GM18858 (cell line): ENCODE results near the gene MBP.

ENCODE experiments used
- ATAC-seq: cut with Tn5 transposase; IDR thresholded peaks from one replicate; pipeline ENCODE4 v1.9.1; 2021; ENCODE audit not compliant: unreplicated experiment

MBP gene

DNA sequence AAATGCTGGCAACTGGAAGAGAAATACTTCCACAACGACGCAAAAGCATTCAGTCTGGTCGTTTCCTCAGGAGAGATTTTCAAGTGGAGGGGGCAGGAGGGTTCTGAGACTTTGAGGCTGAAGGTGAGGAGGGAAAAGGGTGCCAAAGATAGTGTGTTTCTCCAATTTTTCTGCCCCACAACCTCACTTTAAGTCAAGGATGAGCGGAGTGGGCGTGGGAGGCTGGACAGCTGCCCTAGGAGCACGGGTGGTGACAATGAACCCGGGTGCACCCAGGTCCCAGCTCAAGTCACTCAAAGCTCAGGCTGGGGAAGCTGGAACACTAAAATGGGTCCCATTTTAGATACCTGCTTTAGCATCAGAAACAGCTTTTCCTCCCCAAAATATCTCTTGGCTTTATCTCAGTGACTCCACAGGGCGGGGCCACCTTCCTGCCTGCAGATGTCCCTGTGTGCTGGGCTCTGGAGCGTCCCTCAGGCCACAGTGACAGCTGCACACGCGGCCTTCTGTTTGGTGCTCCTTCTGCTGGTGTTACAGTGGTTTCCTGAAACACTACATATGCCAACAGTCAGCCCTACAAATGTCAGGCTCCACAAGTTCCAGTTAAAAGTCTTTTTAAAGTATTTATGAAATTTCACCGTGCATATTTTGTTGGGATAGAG is 1.4 kb upstream of the MBP start:
- ATAC-seq = no peak

GRCh38 chr18:77133051-77133834 is 660 bp upstream of the MBP start:
- no peak for ATAC-seq

DNA sequence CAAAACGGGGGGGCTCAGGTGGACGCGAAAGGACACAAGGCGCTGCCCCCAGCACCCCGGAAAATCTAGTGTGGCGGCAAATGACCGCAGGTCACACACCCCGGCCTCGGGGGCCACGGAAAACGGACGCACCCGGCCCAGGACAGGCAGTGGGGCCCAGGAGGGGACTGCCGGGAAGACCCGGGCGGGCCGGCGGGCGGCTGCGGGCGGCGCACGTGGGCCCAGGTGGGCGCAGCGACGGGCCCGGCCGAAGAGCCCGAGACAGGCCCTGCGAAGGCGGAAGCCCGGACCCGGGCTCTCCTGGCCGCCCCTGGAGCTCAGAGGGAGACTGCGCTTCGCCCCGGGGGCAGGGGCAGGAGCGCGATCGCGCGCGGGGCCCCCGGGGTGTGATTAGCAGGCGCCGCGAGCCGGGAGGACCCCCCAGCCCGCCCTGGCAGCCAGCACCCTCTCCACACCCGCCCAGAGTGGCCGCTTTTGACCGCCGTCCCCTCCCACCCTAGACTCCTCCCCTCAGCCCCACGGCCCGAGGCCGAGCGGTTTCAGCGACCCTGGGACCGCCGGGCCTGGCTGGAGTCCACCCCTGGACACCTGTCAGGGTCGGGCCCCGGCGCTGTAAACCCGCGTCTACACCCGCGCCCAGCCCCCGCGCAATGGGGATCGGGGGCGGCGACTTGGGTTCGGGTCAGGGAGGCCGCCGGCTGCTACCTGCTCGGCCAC is 773 bp downstream of the MBP start:
- peak; percentile 29 for ATAC-seq

DNA sequence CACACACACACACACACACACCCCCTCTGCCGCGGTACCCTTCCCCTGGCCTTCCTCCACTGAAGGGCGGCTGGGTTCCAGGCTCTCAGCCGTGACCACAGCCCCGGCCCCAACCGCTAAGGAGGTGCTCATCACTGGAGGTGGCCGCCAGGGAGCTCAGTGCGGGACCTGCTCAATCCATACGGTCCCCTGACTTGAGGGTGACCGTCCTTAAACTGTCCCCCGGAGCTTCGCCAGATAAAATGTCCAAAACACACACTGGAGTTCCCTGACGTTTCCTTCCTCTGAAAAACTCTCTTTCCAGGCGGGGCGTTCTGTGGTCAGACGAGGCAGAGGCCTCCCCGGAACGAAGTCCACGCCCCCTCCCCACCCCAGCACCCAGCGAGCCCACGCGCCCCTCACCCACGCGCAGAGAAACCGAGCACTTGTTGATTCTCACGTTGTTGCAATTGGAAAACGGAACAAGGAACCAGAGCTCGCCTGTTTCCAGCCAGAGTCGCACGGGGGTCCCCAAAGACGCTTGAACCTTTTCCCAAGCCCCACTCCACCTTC is 1.4 kb downstream of the MBP start:
- ATAC-seq = no peak

- ATAC-seq = no peak
These were observed 2.1 kb downstream of the MBP start for GRCh38 chr18:77130229-77131099.

GRCh38 chr18:77129150-77129551 is 3.4 kb downstream of the MBP start:
- no peak for ATAC-seq

GRCh38 chr18:77127769-77128671 is 4.6 kb downstream of the MBP start:
- ATAC-seq = peak; percentile 36

GRCh38 chr18:77124452-77124922 is 8.1 kb downstream of the MBP start:
- peak; percentile 34 for ATAC-seq

- no peak for ATAC-seq
These were observed 9.0 kb downstream of the MBP start for GRCh38 chr18:77123320-77124231.

- ATAC-seq = no peak
These were observed 11.1 kb downstream of the MBP start for GRCh38 chr18:77121523-77121922.

- no peak for ATAC-seq
These were observed 12.6 kb downstream of the MBP start for GRCh38 chr18:77119851-77120491.

DNA sequence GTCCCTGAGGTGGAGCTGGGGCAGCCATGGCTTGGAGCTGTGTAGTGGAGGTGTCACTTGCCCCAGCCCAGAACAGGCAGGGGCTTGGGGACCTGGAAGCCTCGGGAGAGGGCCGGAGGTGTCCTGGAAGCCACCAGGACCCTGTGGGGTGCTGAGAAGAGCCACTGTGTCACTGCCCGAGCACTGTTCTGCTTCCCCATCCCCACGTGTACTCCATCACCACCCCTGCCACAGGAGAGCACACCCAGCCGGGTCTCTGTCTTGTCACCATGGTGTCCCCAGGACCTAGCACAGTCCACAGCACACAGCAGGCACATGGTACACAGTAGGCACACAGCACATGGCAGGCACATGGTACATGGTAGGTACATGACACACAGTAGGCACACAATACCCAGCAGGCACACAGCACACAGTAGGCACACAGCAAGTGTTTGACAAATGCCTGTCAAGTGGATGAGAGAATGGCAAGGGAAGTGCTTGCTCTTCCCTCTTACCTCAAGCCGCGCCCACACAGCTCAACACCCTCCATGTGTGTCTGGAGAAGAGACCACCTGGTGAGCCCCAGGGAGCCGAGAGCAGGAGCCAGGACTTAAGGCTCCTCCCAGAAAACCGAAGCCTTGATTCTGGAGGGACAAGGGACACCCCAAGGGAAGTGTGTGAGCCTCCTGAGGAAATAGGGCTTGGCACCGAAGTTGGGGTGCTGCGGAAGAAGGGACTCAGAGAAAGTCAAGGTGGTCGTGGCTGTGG is 13.3 kb downstream of the MBP start:
- no peak for ATAC-seq

DNA sequence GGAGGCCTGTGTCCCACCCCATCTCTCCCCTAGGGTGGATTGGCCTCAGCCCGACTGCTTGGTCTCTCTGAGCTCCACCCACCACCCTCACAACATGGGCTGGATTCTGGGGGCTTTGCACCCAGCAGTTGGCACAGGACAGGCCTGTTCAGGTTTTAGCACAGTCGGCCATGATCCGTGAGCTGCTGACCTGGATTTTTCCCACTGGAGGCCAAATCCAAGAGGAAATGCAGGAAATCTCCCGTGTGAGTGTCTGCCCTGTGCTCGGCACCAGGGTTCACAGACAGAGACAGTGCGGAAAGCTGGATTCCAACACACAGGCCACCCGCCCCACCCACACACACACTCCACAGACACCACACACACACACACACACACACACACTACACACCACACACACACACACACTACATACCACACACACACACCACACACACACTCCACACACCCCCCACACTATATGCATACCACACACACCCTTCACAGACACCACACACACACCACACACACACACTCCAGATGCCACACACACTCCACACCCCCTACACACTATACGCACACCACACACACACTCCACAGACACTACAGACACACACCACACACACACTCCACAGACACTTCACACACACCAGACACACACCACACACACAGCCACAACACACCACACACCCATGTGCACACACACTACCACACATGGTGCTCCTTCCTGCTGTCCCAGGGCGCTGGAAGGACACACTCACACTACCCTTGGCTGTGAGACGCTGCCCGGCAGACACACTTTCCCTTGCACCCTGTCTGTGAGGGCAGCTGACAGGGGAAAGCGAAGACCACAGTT is 14.1 kb downstream of the MBP start:
- no peak for ATAC-seq

DNA sequence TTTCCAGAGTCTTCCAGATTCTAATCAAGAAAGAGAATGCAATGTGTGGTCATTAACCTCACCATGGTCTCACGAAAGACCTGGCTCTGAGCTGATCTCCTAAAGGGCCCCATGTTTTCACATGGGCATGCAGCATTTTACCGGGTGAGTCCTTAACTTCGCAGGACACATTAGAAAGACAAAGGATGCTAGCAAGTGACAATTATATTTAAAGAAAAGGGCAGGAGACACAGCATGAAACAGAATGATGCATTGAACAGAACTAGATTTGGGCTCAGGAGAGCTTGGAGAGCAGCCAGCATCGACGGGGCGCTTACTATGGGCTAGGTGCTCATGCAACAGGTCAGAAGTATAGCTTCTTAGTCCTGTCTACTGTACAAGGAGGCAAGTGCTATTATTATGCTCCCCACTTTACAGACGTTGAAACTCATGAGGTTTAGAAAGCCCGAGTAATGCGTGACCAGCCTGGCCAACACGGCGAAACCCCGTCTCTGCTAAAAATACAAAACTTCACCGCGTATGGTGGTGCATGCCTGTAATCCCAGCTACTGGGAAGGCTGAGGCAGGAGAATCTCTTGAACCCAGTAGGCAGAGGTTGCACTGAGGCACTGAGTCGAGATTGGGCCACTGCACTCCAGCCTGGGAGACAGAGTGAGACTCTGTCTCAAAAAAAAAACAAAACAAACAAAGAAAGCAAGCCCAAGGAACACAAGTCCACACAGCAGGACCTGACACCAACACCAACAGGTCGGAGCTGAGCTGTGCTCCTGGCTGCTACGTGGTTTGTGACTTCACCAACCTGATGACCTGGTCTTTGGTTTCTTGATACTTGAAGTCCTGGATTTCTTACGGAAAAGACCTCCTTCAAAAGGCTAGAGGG is 16.1 kb downstream of the MBP start:
- ATAC-seq = no peak

GRCh38 chr18:77115192-77115953 is 17.2 kb downstream of the MBP start:
- no peak for ATAC-seq
